OCI-LY3 (cell line): ENCODE data around the gene CDK19.
"Not testable (repeated sequence)": the region's sequence is repeated elsewhere in the genome, so short reads cannot be mapped to it uniquely, and the experiment has no call there.

ENCODE experiments used
- H2AFZ ChIP-seq: fragments of 200-600, 300-600 bp; shearing (Covaris generic); 2 replicates; pipeline ENCODE4 v1.6.0; 2014; ENCODE audit warnings: antibody characterized with exemption, low read depth, low read length
- H3K27ac ChIP-seq: fragments of 200-600, 300-600 bp; sonication (generic); 2 replicates; pipeline ENCODE4 v1.5.1; 2014; ENCODE audit warnings: mild to moderate bottlenecking, low read length, moderate library complexity, mixed read lengths
- H3K27me3 ChIP-seq: fragments of 200-600, 300-600 bp; sonication (generic); 2 replicates; pipeline ENCODE4 v1.6.1; 2014; ENCODE audit warnings: low read depth, low read length, mixed read lengths
- H3K36me3 ChIP-seq: fragments of 200-600, 300-600 bp; sonication (generic); replicated peaks from 2 replicates; pipeline ENCODE3; 2014; ENCODE audit warnings: low read depth, low read length, mixed read lengths
- H3K4me1 ChIP-seq: fragments of 300-600, 200-600 bp; sonication (generic); 2 replicates; pipeline ENCODE4 v1.6.1; 2014; ENCODE audit warnings: low read length, mixed read lengths
- H3K4me2 ChIP-seq: fragments of 200-600, 300-600 bp; sonication (generic); 2 replicates; pipeline ENCODE4 v1.6.1; 2014; ENCODE audit warnings: low read length, mixed read lengths
- H3K4me3 ChIP-seq: fragments of 300-600, 200-600 bp; sonication (generic); 2 replicates; pipeline ENCODE4 v1.5.1; 2014; ENCODE audit warnings: antibody characterized with exemption, mild to moderate bottlenecking, low read length, moderate library complexity
- H3K79me2 ChIP-seq: fragments of 300-600, 200-600 bp; shearing (Covaris generic); 2 replicates; pipeline ENCODE4 v1.6.1; 2014; ENCODE audit warnings: mild to moderate bottlenecking, low read length, mixed read lengths
- H3K9ac ChIP-seq: fragments of 300-600, 200-600 bp; shearing (Covaris generic); 2 replicates; pipeline ENCODE4 v1.6.0; 2014; ENCODE audit warnings: mild to moderate bottlenecking, low read length, moderate library complexity
- H3K9me3 ChIP-seq: fragments of 200-600, 300-600 bp; shearing (Covaris generic); 2 replicates; pipeline ENCODE4 v1.6.1; 2014; ENCODE audit warnings: low read length, mixed read lengths; ENCODE audit not compliant: insufficient read depth
- H4K20me1 ChIP-seq: fragments of 200-600, 300-600 bp; sonication (generic); 2 replicates; pipeline ENCODE4 v1.6.1; 2016; ENCODE audit warnings: low read length, mixed read lengths; ENCODE audit not compliant: insufficient read depth
- CTCF ChIP-seq: fragments of 200-600, 300-600 bp; sonication (generic); IDR thresholded peaks from 2 replicates; pipeline ENCODE4 v1.5.1; 2014; ENCODE audit warnings: antibody characterized with exemption, low read length, low read depth
- EZH2phosphoT487 ChIP-seq: fragments of 200-600 bp; shearing (Covaris generic); IDR thresholded peaks from 2 replicates; pipeline ENCODE4 v1.6.1; 2018; ENCODE audit warnings: antibody characterized with exemption, mixed run types, low read depth

Gene CDK19

GRCh38 chr6:110612298-110612697 lies 203.0 kb downstream of the CDK19 start:
- Histone ChIP-seq H3K4me2 (no peak overlapping the region), H3K79me2 (no peaks in the 10 kb centered on the region), H2AFZ (no peak overlapping the region), H4K20me1 (no peaks in the 10 kb centered on the region), H3K4me3 (no peak overlapping the region), H3K4me1 (peaks cover 9% of the 10 kb centered on the region), H3K27ac (no peak overlapping the region), H3K36me3 (peaks cover 6% of the 10 kb centered on the region), H3K9ac (no peak overlapping the region), H3K9me3 (no peaks in the 10 kb centered on the region), H3K27me3 (no peaks in the 10 kb centered on the region)
- TF ChIP-seq CTCF (no peak), EZH2phosphoT487 (no peak)

DNA sequence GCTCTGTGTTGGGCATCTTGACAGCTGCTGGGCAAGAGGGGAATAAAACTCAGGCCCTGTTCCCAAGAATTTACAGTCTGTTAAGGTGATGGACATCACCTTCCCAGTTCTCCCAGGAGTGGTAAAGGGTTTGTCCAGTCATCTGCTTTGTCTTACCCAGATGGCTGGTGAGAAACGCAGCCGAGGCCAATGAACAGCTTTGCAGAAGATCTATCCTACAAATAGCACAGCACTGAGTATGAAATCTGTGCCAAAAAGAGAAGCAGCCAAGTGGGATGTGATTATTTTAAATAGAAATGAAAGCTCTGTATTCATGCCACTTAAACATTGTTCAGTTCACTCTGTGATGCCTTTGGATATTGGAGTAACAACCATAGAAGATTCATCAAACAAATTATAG lies 206.2 kb downstream of the CDK19 start:
- Histone ChIP-seq H2AFZ (no peak overlapping the region), H3K4me1 (no peaks in the 10 kb centered on the region), H3K9me3 (no peaks in the 10 kb centered on the region), H3K79me2 (no peaks in the 10 kb centered on the region), H4K20me1 (no peaks in the 10 kb centered on the region), H3K9ac (no peak overlapping the region), H3K4me2 (no peak overlapping the region), H3K27me3 (no peaks in the 10 kb centered on the region), H3K36me3 (no peaks in the 10 kb centered on the region), H3K4me3 (no peak overlapping the region), H3K27ac (no peak overlapping the region)
- TF ChIP-seq CTCF (no peak), EZH2phosphoT487 (no peak)

- TF ChIP-seq EZH2phosphoT487 = no peak
- TF ChIP-seq CTCF = no peak
- no peaks in the 10 kb centered on the region for H3K4me1 ChIP-seq
- H3K4me2 ChIP-seq = no peak overlapping the region
These were observed 207.1 kb downstream of the CDK19 start for GRCh38 chr6:110608151-110608550.

DNA sequence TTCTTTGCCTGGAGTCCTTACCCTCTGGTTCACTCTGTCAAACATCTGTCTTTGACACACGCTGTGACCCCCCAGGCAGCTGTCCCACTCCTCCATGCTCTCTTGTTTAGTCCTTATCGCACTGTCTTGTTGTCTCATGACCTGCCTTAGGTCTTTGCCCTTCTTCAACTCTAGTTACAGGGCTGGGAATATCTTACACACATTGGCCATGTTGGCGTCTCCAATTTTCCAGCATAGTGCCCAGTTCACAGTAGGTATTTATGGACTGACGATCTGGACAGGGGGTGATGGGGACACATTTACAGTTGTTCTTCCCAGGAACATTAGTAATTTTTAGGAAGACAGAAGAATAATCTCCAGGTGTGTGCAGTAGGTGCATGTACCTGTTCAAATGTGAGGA lies 209.1 kb downstream of the CDK19 start:
- H3K79me2 ChIP-seq = no peaks in the 10 kb centered on the region
- no peaks in the 10 kb centered on the region for H3K4me1 ChIP-seq
- no peak overlapping the region for H3K4me2 ChIP-seq
- TF ChIP-seq CTCF (no peak), EZH2phosphoT487 (no peak)
- no peaks in the 10 kb centered on the region for H4K20me1 ChIP-seq
- H3K27me3 ChIP-seq = no peaks in the 10 kb centered on the region
- no peak overlapping the region for H3K4me3 ChIP-seq
- no peaks in the 10 kb centered on the region for H3K9me3 ChIP-seq
- H3K36me3 ChIP-seq = no peaks in the 10 kb centered on the region
- no peak overlapping the region for H3K9ac ChIP-seq
- H3K27ac ChIP-seq = no peak overlapping the region
- no peak overlapping the region for H2AFZ ChIP-seq

More at GRCh38 chr6:110608151-110608550, 207.1 kb downstream of the CDK19 start:
- no peaks in the 10 kb centered on the region for H3K36me3 ChIP-seq
- H3K27me3 ChIP-seq = no peaks in the 10 kb centered on the region
- no peak overlapping the region for H3K4me3 ChIP-seq
- H3K9me3 ChIP-seq = no peaks in the 10 kb centered on the region
- H4K20me1 ChIP-seq = no peaks in the 10 kb centered on the region
- H3K9ac ChIP-seq = no peak overlapping the region
- H3K79me2 ChIP-seq = no peaks in the 10 kb centered on the region
- H2AFZ ChIP-seq = no peak overlapping the region
- no peak overlapping the region for H3K27ac ChIP-seq

- H3K27ac ChIP-seq, H3K4me2 ChIP-seq, H4K20me1 ChIP-seq, H3K79me2 ChIP-seq, H3K9me3 ChIP-seq, H3K4me1 ChIP-seq, H3K4me3 ChIP-seq, H3K27me3 ChIP-seq, H2AFZ ChIP-seq, H3K36me3 ChIP-seq, H3K9ac ChIP-seq: not testable (repeated sequence)
These were observed 214.6 kb downstream of the CDK19 start for GRCh38 chr6:110600640-110601039.
